Measurements from ENCODE around the gene DLG1. TPM values are rescaled to one million over a fixed set of nuclear protein-coding genes. Genes with fewer than 3 reads are reported as not detected.
A peak's percentile ranks its signal among the peaks of the same experiment; 100 is the strongest.

DLG1 gene
- total RNA-seq, 1 experiment from 2014 or later = 90.2 TPM

GRCh38 chr3:197104738-197105137 lies 193.7 kb downstream of the DLG1 start:
- in situ Hi-C loops (cut with HindIII; ENCODE audit: low pct_unique_long_range_greater_than_20kb, low sequenced_read_pairs) (no loop called here), intact Hi-C loops (cut with micrococcal nuclease; ENCODE audit: unreplicated experiment) (no loop called here)
- no peak overlapping the region for H3K27ac ChIP-seq (ENCODE audit: low read length)
- ATAC-seq = no peak
- TF ChIP-seq POLR2AphosphoS5 (IDR thresholded peaks at IDR 0.05; ENCODE audit: low read depth, low read length) (no peak), CTCF (IDR thresholded peaks at IDR 0.05) (no peak), REST (IDR thresholded peaks at IDR 0.05; ENCODE audit: insufficient read depth in 1 of 2, low read depth in 2 of 2, low read length in 1 of 2) (no peak), SIN3A (IDR thresholded peaks at IDR 0.05; ENCODE audit: borderline replicate concordance, insufficient read depth, low read depth, low read length) (no peak), TCF7L2 (IDR thresholded peaks at IDR 0.05; ENCODE audit: low read depth, low read length) (no peak)
- ChIA-PET POLR2A (interaction anchor here (0.7 kb wide), 1 partner anchor 78 kb away, joined by 3 read pairs; no protein-coding TSS in a partner anchor), CTCF (no interaction called here)
- H3K36me3 ChIP-seq (ENCODE audit: control insufficient read depth, insufficient read depth, low read length) = no peaks in the 10 kb centered on the region
- no TSS peak for BruUV-seq (replicated peaks)
- H3K4me1 ChIP-seq (ENCODE audit: control insufficient read depth, insufficient read depth, low read length) = no peaks in the 10 kb centered on the region
- H3K4me3 ChIP-seq (ENCODE audit: low read depth in 2 of 2, low read length in 2 of 2) = no peak overlapping the region
- no peak for DNase-seq (ENCODE audit: low read depth, low spot score)
- no peaks in the 10 kb centered on the region for H3K9me3 ChIP-seq (ENCODE audit: control insufficient read depth, insufficient read depth, low read depth, low read length)
- no peaks in the 10 kb centered on the region for H3K27me3 ChIP-seq (ENCODE audit: control insufficient read depth, insufficient read depth, low read length)

- DNase-seq (ENCODE audit: low read depth, low spot score) = no peak
- ChIA-PET POLR2A (no interaction called here), CTCF (no interaction called here)
- ATAC-seq = peak; percentile 38; the same call in 1 of the 2 replicates
- TF ChIP-seq POLR2AphosphoS5 (IDR thresholded peaks at IDR 0.05; ENCODE audit: low read depth, low read length) = no peak
- TF ChIP-seq REST (IDR thresholded peaks at IDR 0.05; ENCODE audit: insufficient read depth in 1 of 2, low read depth in 2 of 2, low read length in 1 of 2) = no peak
- TF ChIP-seq CTCF (IDR thresholded peaks at IDR 0.05) = no peak
- in situ Hi-C loops (cut with HindIII; ENCODE audit: low pct_unique_long_range_greater_than_20kb, low sequenced_read_pairs) (no loop called here), intact Hi-C loops (cut with micrococcal nuclease; ENCODE audit: unreplicated experiment) (no loop called here)
- Histone ChIP-seq H3K27me3 (ENCODE audit: control insufficient read depth, insufficient read depth, low read length) (no peaks in the 10 kb centered on the region), H3K9me3 (ENCODE audit: control insufficient read depth, insufficient read depth, low read depth, low read length) (no peaks in the 10 kb centered on the region), H3K4me3 (ENCODE audit: low read depth in 2 of 2, low read length in 2 of 2) (no peak overlapping the region), H3K4me1 (ENCODE audit: control insufficient read depth, insufficient read depth, low read length) (no peaks in the 10 kb centered on the region), H3K27ac (ENCODE audit: low read length) (no peak overlapping the region), H3K36me3 (ENCODE audit: control insufficient read depth, insufficient read depth, low read length) (no peaks in the 10 kb centered on the region)
- no TSS peak for BruUV-seq (replicated peaks)
Observed at GRCh38 chr3:197103766-197104165, 194.6 kb downstream of the DLG1 start.
